ENCODE measurements around the gene PRPF6. TPM values are rescaled to one million over a fixed set of nuclear protein-coding genes. Genes with fewer than 3 reads are reported as not detected.

PRPF6 gene
- total and polyA plus RNA-seq, 2 of the 13 experiments (the other 11 are each of a cell fraction or from before 2014, with no cell fraction given), result 63.7 to 101 TPM

DNA sequence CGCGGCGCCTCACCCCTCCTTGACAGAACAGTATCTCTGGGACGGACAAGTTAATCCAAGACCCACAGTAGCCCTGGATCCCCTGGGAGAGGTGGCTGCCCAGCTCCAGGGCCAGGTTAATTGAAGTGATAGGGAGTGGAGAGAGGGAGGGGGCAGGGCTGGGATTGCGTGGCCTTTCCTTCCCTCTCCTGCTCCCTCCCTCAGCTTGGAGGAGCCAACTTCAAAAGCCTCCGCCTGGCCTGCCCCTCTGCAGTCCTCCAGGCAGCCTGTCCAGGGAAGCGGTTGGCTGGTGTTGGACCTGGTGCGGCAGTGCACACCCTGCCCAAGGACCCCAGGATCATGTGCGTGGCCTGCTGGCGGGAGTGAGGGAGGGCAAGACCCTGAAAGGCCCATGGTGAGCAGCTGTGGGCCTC, 55.0 kb downstream of the PRPF6 start, which contains the start of gene C20orf204 (continued):
- TF ChIP-seq, protein P1, sequence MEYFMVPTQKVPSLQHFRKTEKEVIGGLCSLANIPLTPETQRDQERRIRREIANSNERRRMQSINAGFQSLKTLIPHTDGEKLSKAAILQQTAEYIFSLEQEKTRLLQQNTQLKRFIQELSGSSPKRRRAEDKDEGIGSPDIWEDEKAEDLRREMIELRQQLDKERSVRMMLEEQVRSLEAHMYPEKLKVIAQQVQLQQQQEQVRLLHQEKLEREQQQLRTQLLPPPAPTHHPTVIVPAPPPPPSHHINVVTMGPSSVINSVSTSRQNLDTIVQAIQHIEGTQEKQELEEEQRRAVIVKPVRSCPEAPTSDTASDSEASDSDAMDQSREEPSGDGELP (IDR thresholded peaks at IDR 0.05; ENCODE audit: borderline replicate concordance, low read depth), result no peak
- TF ChIP-seq ZNF713 (CRISPR knock-in tag; IDR thresholded peaks at IDR 0.05), result no peak
- peak; percentile 23 for TF ChIP-seq ZMYM3 (CRISPR knock-in tag; IDR thresholded peaks at IDR 0.05)
- peak; percentile 88; the same call in 1 of the 2 replicates for TF ChIP-seq ZNF230 (CRISPR knock-in tag; IDR thresholded peaks at IDR 0.05)
- TF ChIP-seq ZFYVE20 (CRISPR knock-in tag; IDR thresholded peaks at IDR 0.05; ENCODE audit: borderline replicate concordance, low read depth), result no peak
- peak; percentile 62; the same call in 1 of the 2 replicates for TF ChIP-seq NCOA2 (CRISPR knock-in tag; IDR thresholded peaks at IDR 0.05)
- no peak for TF ChIP-seq SMYD3 (CRISPR knock-in tag; IDR thresholded peaks at IDR 0.05)
- TF ChIP-seq ZNF891 (CRISPR knock-in tag; IDR thresholded peaks at IDR 0.05), result no peak
- TF ChIP-seq, protein P2, sequence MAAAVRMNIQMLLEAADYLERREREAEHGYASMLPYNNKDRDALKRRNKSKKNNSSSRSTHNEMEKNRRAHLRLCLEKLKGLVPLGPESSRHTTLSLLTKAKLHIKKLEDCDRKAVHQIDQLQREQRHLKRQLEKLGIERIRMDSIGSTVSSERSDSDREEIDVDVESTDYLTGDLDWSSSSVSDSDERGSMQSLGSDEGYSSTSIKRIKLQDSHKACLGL (CRISPR knock-in tag; IDR thresholded peaks at IDR 0.05), result peak; percentile 62; the same call in 1 of the 2 replicates
- TF ChIP-seq HOXD1 (CRISPR knock-in tag; IDR thresholded peaks at IDR 0.05), result peak; percentile 48; the same call in 1 of the 2 replicates
- TF ChIP-seq FLYWCH1 (CRISPR knock-in tag; IDR thresholded peaks at IDR 0.05), result no peak
- TF ChIP-seq, protein P3, sequence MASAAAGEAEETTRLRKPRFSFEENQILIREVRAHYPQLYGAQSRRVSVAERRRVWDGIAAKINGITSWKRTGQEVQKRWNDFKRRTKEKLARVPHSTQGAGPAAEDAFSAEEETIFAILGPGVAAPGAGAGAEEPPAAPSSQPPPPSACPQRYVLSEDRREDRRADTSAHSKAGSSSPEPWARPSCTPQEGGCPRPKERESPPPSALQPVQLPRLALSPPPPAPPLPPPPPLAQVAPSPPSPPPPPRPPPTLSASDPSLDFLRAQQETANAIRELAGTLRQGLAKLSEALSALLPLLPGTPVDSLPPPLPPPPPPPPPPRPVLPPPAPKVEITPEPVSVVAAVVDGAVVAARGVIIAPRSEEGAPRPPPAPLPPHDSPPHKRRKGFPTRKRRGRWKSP (CRISPR knock-in tag; IDR thresholded peaks at IDR 0.05), result no peak; the same call in 1 of the 2 replicates
- peak; percentile 48; the same call in 1 of the 2 replicates for TF ChIP-seq ZNF652 (CRISPR knock-in tag; IDR thresholded peaks at IDR 0.05; ENCODE audit: borderline replicate concordance, low read depth)
- TF ChIP-seq ZFX (CRISPR knock-in tag; IDR thresholded peaks at IDR 0.05; ENCODE audit: low read depth), result peak; percentile 96
- peak; percentile 85 for TF ChIP-seq ETV6 (CRISPR knock-in tag; conservative IDR thresholded peaks at IDR 0.05)
- no peak for TF ChIP-seq TBP (CRISPR knock-in tag; IDR thresholded peaks at IDR 0.05)
- TF ChIP-seq U2AF2 (IDR thresholded peaks at IDR 0.05; ENCODE audit: low read depth, low read length), result no peak
- 0 out of 2 replicates have a peak, but pooled peaks have one; percentile 30 for TF ChIP-seq ELF1 (CRISPR knock-in tag; IDR thresholded peaks at IDR 0.05)
- TF ChIP-seq, protein P4, sequence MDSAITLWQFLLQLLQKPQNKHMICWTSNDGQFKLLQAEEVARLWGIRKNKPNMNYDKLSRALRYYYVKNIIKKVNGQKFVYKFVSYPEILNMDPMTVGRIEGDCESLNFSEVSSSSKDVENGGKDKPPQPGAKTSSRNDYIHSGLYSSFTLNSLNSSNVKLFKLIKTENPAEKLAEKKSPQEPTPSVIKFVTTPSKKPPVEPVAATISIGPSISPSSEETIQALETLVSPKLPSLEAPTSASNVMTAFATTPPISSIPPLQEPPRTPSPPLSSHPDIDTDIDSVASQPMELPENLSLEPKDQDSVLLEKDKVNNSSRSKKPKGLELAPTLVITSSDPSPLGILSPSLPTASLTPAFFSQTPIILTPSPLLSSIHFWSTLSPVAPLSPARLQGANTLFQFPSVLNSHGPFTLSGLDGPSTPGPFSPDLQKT (CRISPR knock-in tag; IDR thresholded peaks at IDR 0.05; ENCODE audit: borderline replicate concordance), result no peak
- peak; percentile 89 for TF ChIP-seq XRCC5 (optimal IDR thresholded peaks at IDR 0.05; ENCODE audit: low read length)
- TF ChIP-seq HDAC1 (CRISPR knock-in tag; IDR thresholded peaks at IDR 0.05), result peak; percentile 75; the same call in 1 of the 2 replicates
- TF ChIP-seq CC2D1A (CRISPR knock-in tag; IDR thresholded peaks at IDR 0.05), result no peak
- no peak for TF ChIP-seq ZNF234 (CRISPR knock-in tag; conservative IDR thresholded peaks at IDR 0.05)
- TF ChIP-seq ZNF232 (CRISPR knock-in tag; IDR thresholded peaks at IDR 0.05; ENCODE audit: borderline replicate concordance), result no peak; the same call in 1 of the 2 replicates
- peak; percentile 40 for TF ChIP-seq HMG20B (CRISPR knock-in tag; conservative IDR thresholded peaks at IDR 0.05)
- TF ChIP-seq, protein P5, sequence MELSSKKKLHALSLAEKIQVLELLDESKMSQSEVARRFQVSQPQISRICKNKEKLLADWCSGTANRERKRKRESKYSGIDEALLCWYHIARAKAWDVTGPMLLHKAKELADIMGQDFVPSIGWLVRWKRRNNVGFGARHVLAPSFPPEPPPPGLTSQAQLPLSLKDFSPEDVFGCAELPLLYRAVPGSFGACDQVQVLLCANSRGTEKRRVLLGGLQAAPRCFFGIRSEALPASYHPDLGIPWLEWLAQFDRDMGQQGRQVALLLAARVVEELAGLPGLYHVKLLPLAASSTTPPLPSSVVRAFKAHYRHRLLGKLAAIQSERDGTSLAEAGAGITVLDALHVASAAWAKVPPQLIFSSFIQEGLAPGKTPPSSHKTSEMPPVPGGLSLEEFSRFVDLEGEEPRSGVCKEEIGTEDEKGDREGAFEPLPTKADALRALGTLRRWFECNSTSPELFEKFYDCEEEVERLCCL (CRISPR knock-in tag; IDR thresholded peaks at IDR 0.05; ENCODE audit: borderline replicate concordance), result no peak
- no peak for TF ChIP-seq ZNF20 (CRISPR knock-in tag; IDR thresholded peaks at IDR 0.05)
- TF ChIP-seq TCF7 (IDR thresholded peaks at IDR 0.05; ENCODE audit: low read depth), result peak; percentile 94
- no peak for TF ChIP-seq ZNF605 (CRISPR knock-in tag; IDR thresholded peaks at IDR 0.05)

Data from HepG2 (cell line).